MCF 10A (cell line): Measurements from ENCODE around the gene HTR3B. TPM values are rescaled to one million over a fixed set of nuclear protein-coding genes. Genes with fewer than 3 reads are reported as not detected.

ENCODE experiments used
- Bru-seq: library from RNA; stranded (reverse); fragments of 400-500 nt; gene quantifications from one replicate; lab custom pipeline; 2021; lab: Mats Ljungman, UMichigan
- BruChase-seq, 2 experiments: library from RNA; stranded (reverse); fragments of 400-500 nt; gene quantifications; one replicate each; lab custom pipeline; 2021; lab: Mats Ljungman, UMichigan
- BruUV-seq: library from RNA; stranded (reverse); fragments of 400-500 nt; replicated peaks from 2 replicates; lab custom pipeline; 2021; lab: Mats Ljungman, UMichigan
- CTCF ChIA-PET: fragments of 300-600 bp; sonication (Branson Sonifier 250); formaldehyde crosslinking; extraction: SDS; loops from one replicate; lab custom pipeline; 2021; ENCODE audit warnings: antibody characterized with exemption, inconsistent platforms; lab: Yijun Ruan, JAX
- POLR2A ChIA-PET: fragments of 300-600, 350-650 bp; sonication (Branson Sonifier 250); formaldehyde crosslinking; extraction: SDS; loops from one replicate; lab custom pipeline; 2020; ENCODE audit warnings: antibody characterized with exemption, inconsistent platforms; lab: Yijun Ruan, JAX
- DNase-seq: peaks from one replicate; pipeline ENCODE4 v3.0.0-alpha.2; 2018; ENCODE audit not compliant: unreplicated experiment
- H3K27ac Mint-ChIP-seq: one replicate; pipeline ENCODE4 v1.8.0; 2022; ENCODE audit warnings: mild to moderate bottlenecking, low read depth, mixed read lengths; ENCODE audit not compliant: unreplicated experiment
- H3K27me3 Mint-ChIP-seq: one replicate; pipeline ENCODE4 v1.8.0; 2022; ENCODE audit warnings: mixed read lengths; ENCODE audit not compliant: insufficient read depth, unreplicated experiment
- H3K36me3 Mint-ChIP-seq: one replicate; pipeline ENCODE4 v1.8.0; 2022; ENCODE audit warnings: mild to moderate bottlenecking, moderate library complexity, mixed read lengths; ENCODE audit not compliant: insufficient read depth, unreplicated experiment
- H3K4me1 Mint-ChIP-seq: one replicate; pipeline ENCODE4 v1.8.0; 2022; ENCODE audit warnings: mixed read lengths; ENCODE audit not compliant: insufficient read depth, unreplicated experiment
- H3K4me3 Mint-ChIP-seq: one replicate; pipeline ENCODE4 v1.8.0; 2022; ENCODE audit warnings: mild to moderate bottlenecking, moderate library complexity, mixed read lengths; ENCODE audit not compliant: unreplicated experiment
- H3K9me3 Mint-ChIP-seq: one replicate; pipeline ENCODE4 v1.8.0; 2022; ENCODE audit warnings: mixed read lengths; ENCODE audit not compliant: unreplicated experiment
- CTCF ChIP-seq: fragments of 200-600 bp; IDR thresholded peaks from one replicate; pipeline ENCODE4 v1.8.0; 2022; ENCODE audit warnings: antibody characterized with exemption, mild to moderate bottlenecking; ENCODE audit not compliant: unreplicated experiment
- intact Hi-C: fragments of 100-400 bp; cut with micrococcal nuclease; formaldehyde crosslinking; loops from 2 replicates; pipeline ENCODE4 v1.14.1; 2022
- long read RNA-seq: library from polyadenylated mRNA; stranded (forward); transcript quantifications from one replicate; pipeline ENCODE4 v2.0.0, GENCODE V29; 2022
- total RNA-seq: library from RNA; stranded (reverse); gene quantifications from 2 replicates; pipeline ENCODE4 v1.2.3, GENCODE V29; 2022

HTR3B gene
- total RNA-seq (not detected in 2 replicates), Bru-seq, nascent RNA (not detected), BruChase-seq, experiment 1, labeled RNA remaining after a 6-hour chase (not detected), BruChase-seq, experiment 2, labeled RNA remaining after a 2-hour chase (not detected)
- long read RNA-seq = 0 reads

GRCh38 chr11:113904379-113905101, at the start of gene HTR3B:
HTR3B (plus strand) TSS chr11:113904796; CDS start chr11:113904934, 138 bp downstream.
- H3K4me3 Mint-ChIP-seq = no peak within 1 kb of the TSS
- no TSS peak for BruUV-seq
- H3K9me3 Mint-ChIP-seq = no peaks in the 10 kb centered on the region
- ChIA-PET CTCF (interaction anchor here (0.7 to 6.2 kb wide), 2 partner anchors 8 to 215 kb away, joined by 4 to 53 read pairs; no protein-coding TSS in a partner anchor), POLR2A (interaction anchor here (0.9 kb wide), 1 partner anchor 9 kb away, joined by 4 read pairs; no protein-coding TSS in a partner anchor)
- DNase-seq = no peak
- intact Hi-C loops = no loop called here
- peaks cover under 1% of the 10 kb centered on the region for H3K36me3 Mint-ChIP-seq
- peaks cover 77% of the 10 kb centered on the region for H3K27me3 Mint-ChIP-seq
- TF ChIP-seq CTCF = no peak
- no peaks in the 10 kb centered on the region for H3K4me1 Mint-ChIP-seq
- H3K27ac Mint-ChIP-seq = no peak within 1 kb of the TSS

GRCh38 chr11:113855803-113856202, 48.8 kb upstream of the HTR3B start:
- BruUV-seq = no TSS peak
- peaks cover 6% of the 10 kb centered on the region for H3K4me1 Mint-ChIP-seq
- DNase-seq = no peak
- CTCF ChIA-PET = no interaction called here
- peaks cover 17% of the 10 kb centered on the region for H3K36me3 Mint-ChIP-seq
- no peaks in the 10 kb centered on the region for H3K27me3 Mint-ChIP-seq
- no peak overlapping the region for H3K27ac Mint-ChIP-seq
- H3K4me3 Mint-ChIP-seq = no peak overlapping the region
- POLR2A ChIA-PET = no interaction called here
- H3K9me3 Mint-ChIP-seq = no peaks in the 10 kb centered on the region
- intact Hi-C loops = no loop called here
- TF ChIP-seq CTCF = no peak

- intact Hi-C loops = no loop called here
- Mint-ChIP-seq H3K27me3 (no peaks in the 10 kb centered on the region), H3K4me3 (no peak overlapping the region), H3K36me3 (peaks cover 7% of the 10 kb centered on the region), H3K27ac (no peak overlapping the region), H3K9me3 (no peaks in the 10 kb centered on the region), H3K4me1 (peaks cover 8% of the 10 kb centered on the region)
- ChIA-PET POLR2A (interaction anchor here (1.2 kb wide), 1 partner anchor 15 kb away, joined by 4 read pairs; no protein-coding TSS in a partner anchor), CTCF (no interaction called here)
- no TSS peak for BruUV-seq
- no peak for DNase-seq
- no peak for TF ChIP-seq CTCF
Observed at GRCh38 chr11:113856966-113857759, 47.4 kb upstream of the HTR3B start.

- CTCF ChIA-PET = interaction anchor here (2.0 kb wide), 1 partner anchor 36 kb away, joined by 5 read pairs; no protein-coding TSS in a partner anchor
- peak; percentile 57 for DNase-seq
Observed at GRCh38 chr11:113859665-113860064, 44.9 kb upstream of the HTR3B start.

More at GRCh38 chr11:113859665-113860064, 44.9 kb upstream of the HTR3B start:
- no TSS peak for BruUV-seq
- Mint-ChIP-seq H3K4me1 (peaks cover 13% of the 10 kb centered on the region), H3K27ac (no peak overlapping the region), H3K27me3 (no peaks in the 10 kb centered on the region), H3K4me3 (no peak overlapping the region), H3K36me3 (no peaks in the 10 kb centered on the region), H3K9me3 (no peaks in the 10 kb centered on the region)
- TF ChIP-seq CTCF = no peak
- intact Hi-C loops = no loop called here
- POLR2A ChIA-PET = interaction anchor here (0.6 to 2.1 kb wide), 6 partner anchors 9 to 943 kb away, joined by 3 to 16 read pairs (median 4); partner anchors contain the start of gene USP28
